NCI-H1105 treated with DMSO at 0.1 percent for 48 hours (cell line): Measurements from ENCODE around the gene NRXN2.

Experiments used
- DNase-seq: peaks from one replicate; lab custom pipeline; 2025; lab: John Stamatoyannopoulos, UW

The NRXN2 gene

DNA sequence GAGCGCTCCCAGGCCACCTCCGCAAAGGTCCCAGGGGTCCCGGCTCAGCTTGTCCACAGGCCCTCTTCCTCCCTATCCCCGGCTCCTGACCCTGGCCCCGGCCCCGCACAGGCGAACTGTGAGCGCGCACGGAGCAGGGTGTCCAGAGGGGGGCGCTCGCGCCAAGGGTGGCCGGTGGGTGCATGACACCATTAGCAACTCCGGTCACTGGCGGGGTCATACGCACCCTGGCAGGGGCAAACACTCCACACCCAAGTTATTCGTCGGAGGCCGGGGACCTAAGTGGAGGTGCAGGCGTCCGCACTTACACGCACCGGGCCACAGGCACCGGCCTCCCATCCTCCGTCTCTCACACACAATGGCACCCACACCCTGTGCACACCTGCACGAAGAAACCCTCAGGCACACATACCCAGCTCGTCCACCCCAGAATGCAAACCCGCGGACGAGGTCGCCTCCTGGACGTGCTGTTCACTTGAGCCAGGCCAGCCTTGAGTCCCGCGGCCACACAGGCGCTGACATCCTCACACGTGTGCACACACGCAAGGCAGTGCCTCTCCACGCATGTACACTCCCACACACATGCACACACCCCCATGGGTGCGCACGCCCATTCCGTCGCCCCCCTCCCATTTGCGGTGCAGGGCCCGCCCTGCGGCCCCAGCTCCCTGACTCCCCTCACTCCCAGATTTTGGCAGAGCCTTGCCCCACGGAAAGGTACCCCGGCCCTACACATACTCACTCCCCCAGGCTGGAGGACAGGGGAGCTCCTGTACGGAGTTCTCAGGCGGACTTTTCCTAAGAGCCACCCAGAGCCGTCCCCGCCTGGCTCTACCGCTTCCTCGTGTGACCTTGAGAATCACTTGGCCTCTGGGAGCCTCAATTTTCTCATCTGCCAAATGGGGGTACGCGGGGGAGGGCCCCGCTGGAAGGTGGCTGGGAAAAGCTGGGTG, 20.9 kb upstream of the NRXN2 start, which contains the start of gene RASGRP2:
TSS of gene RASGRP2 (minus strand) at position 552 of the 953 bp plus-strand sequence. CDS start 1,276 bp downstream, outside the sequence.
- peak; percentile 11 for DNase-seq

DNA sequence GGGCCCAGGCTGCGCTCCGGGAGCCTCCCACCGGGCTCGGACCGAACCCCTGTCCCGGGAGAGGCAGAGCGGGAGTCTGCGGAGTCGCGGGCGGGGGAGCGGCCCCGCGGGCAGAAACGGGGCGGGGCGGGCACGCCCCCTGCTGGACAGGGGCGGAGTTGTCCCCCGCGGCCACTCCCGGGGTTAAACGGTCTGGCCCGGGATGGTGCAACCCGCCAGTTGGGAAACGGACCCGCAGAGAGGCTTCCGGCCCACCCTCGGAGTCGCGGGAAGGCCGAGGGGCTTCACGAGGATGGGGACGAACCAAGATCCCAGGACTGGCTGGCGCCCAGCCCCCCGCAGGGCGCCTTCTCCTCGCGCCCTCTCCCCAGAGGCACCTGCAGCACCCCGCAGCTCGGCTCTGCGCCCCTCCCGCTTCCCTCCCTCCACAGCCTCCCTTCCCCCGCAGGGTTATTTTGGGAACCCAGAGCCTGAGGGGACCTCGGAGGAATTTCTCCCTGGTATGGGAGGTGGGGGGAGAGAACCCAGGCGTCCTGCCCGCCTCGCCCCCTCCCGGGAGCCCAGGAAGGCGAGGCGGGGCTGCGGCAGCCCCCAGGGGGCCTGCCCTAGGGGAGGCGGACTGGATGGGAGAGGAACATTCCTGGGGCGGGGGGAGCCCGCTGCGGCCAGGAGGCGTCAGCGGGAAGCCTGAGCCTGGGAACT, 20.0 kb upstream of the NRXN2 start:
- DNase-seq, result peak; percentile 19

DNA sequence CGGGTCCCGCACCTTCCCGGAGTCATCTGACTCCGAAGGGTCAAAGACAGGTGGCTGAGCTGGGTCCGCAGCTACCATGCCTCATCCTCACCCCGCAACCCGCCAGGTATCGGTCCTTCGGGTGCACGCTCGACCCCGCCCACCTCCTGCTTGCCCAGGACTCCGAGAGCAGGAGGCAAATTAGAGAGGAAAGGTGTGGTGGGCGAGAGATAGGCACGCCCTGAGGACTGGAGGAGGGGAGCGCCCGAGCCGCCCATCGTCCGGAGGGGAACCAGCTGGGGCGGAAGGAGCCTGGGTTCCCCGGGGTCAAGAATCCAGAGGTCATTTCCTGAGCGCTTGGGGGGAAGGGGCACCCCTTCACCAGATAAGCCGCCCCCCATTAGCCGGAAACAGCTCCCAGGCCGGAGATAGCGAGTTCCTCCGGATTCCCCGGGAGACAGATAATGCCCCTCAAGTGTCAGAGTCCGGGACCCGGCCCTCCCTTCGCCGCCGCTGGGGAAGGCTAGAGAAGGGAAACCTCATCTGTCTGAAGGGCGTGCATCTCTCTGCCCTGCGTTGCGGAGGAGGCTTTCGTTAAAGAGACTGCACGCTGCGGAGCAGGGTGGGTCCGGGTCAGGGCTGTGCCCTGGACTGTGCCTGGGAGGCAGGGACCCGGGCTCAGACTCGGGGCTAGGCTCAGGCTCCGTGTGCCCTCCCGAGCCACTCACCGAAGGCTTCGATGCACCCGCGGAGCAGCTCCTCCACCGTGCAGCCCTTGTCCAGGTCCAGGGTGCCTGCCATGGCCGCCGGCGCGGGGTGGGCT, 19.3 kb upstream of the NRXN2 start:
- DNase-seq, result no peak

DNA sequence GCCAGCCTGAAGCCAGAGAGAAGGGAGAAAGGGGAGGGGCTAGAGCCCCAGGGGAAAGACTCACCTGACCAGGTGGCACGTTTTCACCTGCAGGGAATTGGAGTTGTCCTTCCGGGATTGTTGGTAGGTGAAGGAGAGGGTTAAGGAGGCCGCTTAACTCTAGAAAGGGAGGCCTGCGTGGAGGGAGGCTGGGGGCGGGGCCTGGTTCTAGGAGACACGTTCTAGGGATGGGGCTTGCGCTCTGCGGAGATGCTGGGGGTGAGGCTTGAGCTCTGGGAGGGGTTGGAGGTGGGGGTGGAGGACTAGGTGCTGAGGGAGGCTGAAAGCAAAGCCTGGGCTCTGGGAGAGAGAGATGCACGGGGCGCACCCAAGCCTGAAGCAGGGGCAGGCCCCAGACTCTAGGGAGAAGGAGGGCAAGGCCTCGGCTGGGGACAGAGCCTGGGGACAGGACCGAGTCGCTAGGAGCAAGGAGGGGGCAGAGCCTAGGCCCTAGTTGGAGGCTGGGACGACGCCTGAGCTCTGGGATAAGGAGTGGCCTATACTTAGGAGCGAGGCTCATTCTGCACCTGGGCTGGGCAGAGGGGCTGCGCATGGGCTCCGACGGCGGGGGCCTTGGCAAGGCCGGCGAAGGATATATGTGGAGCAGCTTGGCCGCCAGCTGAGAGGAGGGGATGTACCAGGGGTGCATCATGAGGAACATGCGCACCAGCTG, 18.5 kb upstream of the NRXN2 start:
- no peak for DNase-seq

DNA sequence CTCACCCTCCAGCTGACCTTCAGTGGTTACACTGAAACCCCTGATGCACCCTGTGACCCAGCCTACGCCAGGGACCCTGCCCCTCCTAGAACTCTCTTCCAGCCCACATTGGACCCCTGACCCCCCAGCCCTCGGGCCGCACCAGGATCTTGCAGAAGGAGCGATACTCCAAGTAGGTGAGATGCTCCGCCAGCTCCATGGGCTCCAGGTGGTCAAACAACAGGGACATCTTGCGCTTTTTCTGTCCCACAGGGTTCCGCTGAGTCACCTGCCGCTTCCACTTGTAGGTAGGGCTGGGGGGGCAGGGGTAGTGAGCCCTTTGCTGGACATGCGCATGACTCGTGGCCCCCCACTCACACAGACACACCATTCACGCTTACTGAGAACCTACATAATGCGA, 16.9 kb upstream of the NRXN2 start:
- no peak for DNase-seq

DNA sequence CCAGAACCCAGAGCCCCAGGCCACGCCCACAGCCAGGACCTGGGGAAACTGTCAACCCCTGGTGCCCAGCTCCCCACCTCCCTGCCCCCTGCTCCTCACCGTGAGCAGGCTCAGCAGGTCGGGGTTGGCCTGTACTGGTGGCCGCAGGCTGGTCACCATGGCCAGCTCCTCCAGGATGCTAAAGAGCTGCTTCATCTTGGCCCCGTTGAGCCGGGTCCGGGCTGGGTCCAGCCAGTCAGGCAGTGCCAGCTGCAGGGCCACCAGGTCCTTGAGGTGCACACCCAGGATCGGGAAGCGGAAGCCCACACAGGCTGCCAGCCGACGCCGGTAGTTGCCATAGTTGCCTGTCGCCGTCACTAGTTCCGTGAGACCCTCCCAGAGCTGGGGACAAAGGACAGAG, 13.7 kb upstream of the NRXN2 start:
- no peak for DNase-seq

DNA sequence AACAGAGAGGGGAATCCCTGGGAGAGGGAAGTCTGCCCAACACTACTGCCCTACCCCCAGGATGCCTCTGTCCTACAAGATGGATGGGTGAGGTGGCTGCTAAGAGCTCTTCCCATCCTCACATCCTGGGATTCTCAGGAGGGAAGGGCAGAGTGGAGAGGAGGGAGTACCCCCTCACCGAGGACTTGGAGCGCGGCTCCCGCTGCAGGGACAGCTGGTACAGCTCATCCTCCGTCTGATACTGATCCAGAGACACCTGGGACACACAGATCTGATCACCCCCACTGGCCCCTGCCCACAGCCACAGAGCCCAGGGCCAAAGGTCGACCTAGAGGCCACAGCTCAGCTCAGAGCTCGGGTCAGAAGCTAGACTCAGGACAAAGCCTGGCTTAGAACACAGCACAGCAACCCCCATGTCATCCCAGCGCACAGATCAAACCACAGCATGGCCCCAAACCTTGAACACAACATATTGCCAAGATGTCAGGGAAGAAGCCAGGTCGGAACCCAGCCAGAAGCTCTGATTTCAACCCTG, 12.8 kb upstream of the NRXN2 start:
- DNase-seq, result no peak

DNA sequence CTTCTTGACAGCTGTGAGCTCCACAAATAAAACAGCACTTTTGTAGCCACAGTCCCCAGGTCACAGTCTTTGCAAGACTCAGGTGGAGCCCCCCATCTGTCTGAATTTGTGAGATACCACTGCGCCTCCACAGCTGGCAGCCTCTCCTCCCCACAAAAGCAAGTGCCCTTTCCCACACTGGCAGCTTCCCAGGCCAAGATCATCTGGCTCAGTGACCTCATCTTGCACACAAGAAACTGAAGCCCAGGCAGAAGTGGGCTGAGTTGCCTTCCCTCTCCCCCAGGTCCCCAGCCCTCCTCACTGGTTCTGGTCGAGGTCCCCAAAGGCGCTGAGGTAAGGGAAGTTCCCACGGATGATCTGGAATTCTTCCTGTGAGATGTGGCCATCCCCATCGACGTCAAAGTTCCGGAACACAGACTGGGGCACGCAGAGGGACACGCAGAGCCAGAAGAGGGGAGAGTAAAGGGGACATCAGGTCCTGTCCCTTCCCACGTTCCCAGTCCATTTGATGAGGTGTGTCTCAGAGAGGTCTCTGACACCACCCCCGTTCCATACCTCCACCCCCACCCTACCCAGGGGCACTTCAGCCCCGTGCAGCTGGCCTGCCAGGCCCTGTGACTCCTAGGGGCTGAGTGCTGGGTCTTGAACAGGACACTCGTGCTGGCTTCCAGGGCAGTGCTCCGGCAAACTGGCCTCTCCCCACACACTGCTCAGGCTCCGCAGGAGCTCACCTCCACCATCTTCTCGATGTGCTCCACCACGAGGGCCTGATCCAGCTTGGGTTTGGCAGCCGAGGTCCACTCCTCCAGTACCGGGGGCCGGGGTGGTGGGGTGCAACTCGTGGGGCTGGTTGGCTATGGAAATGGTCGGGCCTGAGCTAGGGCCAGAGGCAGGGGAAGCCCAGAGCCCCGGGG, 12.1 kb upstream of the NRXN2 start:
- DNase-seq, result no peak

DNA sequence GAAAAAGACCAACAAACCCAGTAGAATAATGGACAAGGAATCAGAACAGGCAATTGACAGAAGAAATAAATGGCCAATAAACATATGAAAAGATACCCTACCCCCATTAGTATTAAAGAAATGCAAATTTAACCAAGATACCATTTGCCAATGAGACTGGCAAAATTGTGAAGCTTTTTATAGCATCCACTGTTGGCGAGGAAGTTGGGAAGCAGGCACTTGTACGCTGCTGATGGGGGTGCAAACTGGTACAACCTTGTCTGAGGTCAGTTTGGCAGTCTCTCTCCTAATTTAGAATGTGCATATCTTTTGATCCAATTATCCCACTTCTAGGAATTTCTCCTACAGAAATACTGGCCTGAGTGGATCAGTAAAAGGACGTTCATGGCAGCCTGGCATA, 8.6 kb upstream of the NRXN2 start:
- DNase-seq, result no peak

DNA sequence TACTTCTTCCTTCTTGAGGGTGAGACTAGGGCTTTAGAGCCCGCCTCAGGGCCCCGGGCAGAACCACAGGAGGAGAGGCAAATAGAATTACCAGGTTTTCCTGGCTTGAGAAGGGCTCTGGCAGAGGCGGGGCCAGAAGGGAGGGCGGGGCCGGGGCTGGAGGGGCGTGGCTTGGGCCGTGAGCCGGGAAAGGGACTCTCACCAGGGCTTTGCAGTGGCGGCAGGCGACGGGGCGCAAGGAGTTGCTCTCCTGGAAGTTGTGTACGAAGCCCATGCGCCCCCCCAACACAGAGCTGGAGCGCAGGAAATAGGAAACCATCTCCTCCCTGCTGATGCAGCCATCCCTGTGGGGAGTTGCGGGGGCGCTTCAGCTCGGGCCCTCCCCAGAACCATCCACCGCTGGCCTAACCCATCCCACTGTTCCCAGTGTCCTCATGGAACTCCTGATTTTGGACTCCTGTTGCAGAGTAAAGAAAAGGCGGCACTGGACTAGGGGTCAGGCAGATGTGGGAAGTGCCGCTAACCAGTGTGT, 6.9 kb upstream of the NRXN2 start:
- no peak for DNase-seq

DNA sequence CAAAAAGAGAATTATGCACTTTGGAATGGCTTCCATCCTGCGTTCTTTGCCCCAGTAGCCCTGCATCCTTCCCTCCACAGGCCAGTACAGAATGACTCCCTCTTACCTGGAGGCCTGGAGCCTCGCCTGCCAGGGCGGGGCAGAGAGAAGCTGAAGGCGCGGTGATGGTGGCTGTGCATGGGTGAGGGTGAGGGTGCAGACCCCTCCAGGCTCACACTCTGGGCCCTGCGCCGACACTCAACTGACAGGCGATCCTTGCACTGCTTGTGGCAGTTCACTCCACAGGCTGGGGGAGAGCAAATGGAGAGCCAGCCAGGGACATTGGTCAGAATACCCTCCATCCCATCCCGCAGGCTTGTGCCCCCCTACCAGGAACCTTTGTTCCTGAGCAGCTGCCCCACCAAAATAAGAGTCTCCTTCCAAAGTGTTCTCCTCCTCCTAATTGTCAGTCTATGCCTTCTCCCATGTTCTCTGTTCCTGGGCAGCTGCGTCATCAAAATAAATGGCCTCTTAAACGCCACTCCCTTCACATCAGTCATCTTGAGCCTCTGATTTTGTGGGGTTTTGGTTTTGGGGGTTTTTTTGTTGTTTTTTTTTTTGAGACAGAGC, 5.9 kb upstream of the NRXN2 start:
- no peak for DNase-seq

DNA sequence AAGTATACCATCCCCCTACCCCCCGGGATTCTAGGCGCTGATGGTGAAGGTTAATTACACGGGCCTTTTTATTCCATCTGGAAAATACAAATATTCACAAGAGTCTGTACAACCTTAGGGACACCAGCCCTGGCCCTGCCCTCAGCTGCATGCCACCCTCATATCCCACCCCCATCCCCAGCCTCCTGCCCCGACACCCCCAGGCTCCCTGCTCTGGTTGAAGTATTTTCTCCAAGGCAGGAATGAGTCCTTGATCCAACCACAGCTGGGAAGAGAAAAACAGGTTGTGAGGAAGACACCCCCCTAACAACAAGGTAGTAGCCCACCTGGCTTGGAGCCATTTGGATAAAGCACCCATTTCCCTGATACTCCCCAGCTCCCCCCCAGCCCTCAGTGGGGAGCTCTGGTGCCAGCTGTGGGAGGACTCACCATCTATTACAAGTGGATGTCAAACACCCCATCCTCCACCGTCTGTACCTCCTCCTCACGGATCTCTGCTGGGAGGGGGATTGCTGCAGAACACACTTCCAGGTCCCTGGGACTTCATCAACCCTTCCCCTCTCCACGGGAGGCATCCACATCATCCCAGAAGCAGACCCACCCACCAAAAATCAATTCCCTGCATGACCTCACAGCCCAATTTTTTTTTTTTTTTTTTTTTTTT, 4.0 kb upstream of the NRXN2 start:
- DNase-seq, result no peak

DNA sequence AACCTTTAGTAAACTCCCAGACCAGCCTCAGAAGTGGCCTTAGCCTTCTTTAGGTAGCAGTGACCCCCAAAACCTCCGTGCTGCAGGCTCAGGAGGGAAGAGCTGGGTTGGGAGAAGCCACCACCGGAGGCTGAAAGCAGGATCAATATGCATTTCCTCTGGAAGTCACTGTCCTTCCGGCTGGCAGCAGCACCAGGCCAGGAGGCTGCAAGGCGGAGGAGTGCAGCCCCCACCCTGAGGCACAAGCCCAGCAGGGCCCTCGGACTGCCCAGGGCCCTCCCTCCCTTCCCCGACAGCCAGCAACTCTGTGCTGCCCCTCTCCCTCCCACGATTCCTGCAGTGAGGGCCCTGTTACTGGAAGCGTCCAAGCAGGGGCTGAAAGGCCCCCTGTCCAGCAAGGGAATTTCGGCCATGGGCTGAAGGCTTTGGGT, 3.2 kb upstream of the NRXN2 start:
- DNase-seq, result no peak

DNA sequence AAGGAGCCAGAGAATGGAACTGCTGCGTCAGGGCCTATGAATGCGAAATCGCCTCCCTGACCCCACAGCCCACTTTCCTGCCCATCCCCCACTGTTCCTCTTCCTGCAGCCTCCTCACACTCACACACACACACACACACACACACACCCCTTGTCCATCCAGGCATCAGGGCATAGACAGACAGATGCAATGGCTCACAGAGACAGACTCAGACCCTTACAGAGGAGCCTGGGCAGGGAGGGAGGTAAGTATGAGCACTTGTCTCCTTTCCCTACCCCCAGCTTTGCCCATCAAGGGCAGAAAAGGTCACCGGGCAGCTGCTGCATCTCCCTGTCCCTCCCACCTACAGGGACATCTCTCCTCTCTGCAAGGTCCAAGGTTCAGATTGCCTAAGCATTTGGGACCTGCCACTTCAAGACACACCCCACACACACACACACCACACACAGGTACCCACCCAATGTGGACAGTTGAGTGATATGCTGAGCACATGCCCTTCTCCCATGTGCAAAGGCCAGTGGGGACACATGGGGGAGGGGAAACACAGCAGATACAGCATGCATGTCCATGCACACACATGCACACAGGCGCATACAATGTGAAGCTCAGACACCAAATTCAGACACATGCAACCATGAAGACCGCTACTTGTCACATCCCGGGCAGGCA, 2.0 kb upstream of the NRXN2 start:
- no peak for DNase-seq

DNA sequence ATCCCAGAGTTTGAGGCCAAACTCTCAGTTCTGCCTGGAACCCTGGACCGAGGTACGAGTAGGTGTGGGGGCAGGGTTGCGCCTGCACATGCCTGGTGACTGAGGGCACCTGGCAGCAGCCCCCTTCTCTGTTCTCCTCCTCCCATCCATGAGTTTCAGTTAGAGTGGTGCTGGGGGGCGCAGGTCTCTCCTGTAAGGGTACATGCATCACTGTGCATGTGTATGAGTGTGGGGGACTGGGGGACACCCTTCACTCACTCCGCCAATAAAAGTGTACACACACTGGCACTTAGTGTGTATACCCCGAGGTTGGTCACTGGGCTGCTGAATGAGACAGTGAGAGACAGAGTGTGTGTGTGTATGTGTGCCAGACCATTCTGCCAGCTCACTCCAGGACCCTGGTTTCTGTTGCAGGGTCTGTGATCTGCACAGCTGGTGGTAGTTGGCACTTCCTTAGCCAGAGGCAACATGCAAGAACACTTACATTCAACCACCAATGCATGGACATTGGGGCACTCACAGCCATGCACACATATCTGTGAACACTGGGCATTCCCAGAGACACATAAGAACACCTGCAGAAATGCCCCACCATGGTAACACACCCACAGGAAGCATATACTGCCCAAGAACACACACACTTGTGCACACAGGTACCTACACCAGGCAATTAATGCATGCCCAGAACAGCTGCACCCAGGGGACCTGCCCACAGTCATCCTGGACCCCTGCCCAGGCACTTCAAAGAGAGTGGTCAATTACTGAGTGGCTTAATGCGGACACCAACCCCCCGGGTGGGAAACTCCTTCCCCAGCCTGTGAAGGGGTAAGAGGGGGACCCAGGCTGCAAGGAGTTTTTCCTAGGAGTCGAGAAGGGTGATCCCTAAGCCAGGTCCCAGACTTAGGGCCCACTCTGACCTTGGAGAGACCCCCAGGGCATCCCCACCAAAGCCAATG, 1.2 kb upstream of the NRXN2 start:
- DNase-seq, result no peak

DNA sequence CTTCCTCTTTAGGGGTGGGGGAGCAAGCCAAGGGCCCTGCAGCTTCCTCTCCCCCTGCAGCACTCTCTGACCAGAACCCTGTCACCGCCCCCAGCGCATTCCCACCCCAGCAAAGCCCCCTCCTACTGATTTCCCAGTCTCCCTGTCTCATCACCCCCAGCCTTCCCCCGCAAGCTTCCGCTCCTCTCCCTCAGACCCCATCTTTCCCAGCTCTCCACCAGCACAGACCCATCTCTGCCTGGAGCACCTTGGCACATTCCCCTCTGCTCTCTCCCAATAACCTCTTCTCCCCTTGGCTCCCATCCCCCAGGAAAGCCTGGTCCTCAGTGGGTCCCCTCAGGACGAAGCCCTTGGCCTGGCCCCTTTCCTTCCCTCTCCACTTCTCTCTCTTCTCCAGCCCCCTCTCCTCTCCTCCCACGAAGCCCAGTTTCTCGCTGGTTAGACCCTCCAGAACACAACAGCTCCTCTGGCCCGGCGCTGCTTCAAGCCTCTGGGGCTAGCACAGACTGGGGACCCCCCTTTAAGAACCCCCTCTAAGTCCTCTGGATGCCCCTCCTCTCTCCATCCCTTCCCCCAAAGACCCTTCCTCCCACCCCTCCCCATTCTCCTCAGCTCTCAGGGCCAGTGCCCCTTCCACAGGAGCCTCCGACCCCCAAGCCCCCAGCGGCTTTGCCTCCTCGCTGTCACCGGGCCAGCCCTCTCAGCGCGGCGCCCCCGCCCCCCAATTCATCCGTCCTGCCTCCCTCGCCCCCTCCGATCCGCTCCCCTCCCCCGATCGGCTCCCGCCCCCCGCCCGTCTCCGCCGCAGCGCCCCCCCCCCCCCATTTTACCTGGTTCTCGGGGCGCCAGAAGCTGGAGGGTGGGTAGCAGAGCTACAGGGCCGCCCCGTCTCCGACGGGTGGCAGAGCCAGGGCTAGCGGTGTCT, 594 bp downstream of the NRXN2 start:
- no peak for DNase-seq
